Measurements from ENCODE around the gene FOXM1.

- TF ChIP-seq CTCF (IDR thresholded peaks at IDR 0.05; ENCODE audit: poor library complexity, severe bottlenecking) (no peak), EZH2 (IDR thresholded peaks at IDR 0.05; ENCODE audit: borderline replicate concordance, insufficient read depth, low read length, poor library complexity, severe bottlenecking) (no peak), EP300 (conservative IDR thresholded peaks at IDR 0.05; ENCODE audit: poor library complexity, severe bottlenecking) (no peak), REST (IDR thresholded peaks at IDR 0.05; ENCODE audit: borderline replicate concordance) (no peak), RAD21 (conservative IDR thresholded peaks at IDR 0.05) (no peak), MXI1 (conservative IDR thresholded peaks at IDR 0.05; ENCODE audit: poor library complexity, severe bottlenecking) (no peak)
Observed at GRCh38 chr12:2842948-2843347, 34.0 kb downstream of the FOXM1 start.

Data from neural cell (in vitro differentiated cells).